ENCODE data around the gene C1QTNF4. TPM values are rescaled to one million over a fixed set of nuclear protein-coding genes. Genes with fewer than 3 reads are reported as not detected.

C1QTNF4 gene
- total and polyA plus RNA-seq, 2 of the 4 experiments (the other 2 are of a cell fraction) = 0.12 TPM; not detected in 1

GRCh38 chr11:47620836-47621378, 26.7 kb upstream of the C1QTNF4 start:
- Histone ChIP-seq H2AK5ac (ENCODE audit: low read depth, low read length) (no peak overlapping the region), H3K27ac (ENCODE audit: insufficient read depth, low read length) (no peak overlapping the region), H4K5ac (ENCODE audit: low read depth, low read length) (no peak overlapping the region), H4K20me1 (ENCODE audit: insufficient read depth, low read length) (peaks cover 9% of the 10 kb centered on the region), H4K8ac (ENCODE audit: low read depth in 2 of 2, low read length in 2 of 2) (no peak overlapping the region), H4K91ac (ENCODE audit: insufficient read depth, low read depth, low read length) (no peak overlapping the region), H2BK5ac (ENCODE audit: low read depth, low read length, poor library complexity, severe bottlenecking) (no peak overlapping the region), H2BK120ac (ENCODE audit: low read depth, low read length) (no peak overlapping the region), H2AK9ac (replicated peaks; ENCODE audit: low read depth, low read length, poor library complexity) (no peak overlapping the region), H3K9ac (ENCODE audit: low read depth, low read length) (no peak overlapping the region), H2BK20ac (ENCODE audit: low read depth, low read length) (no peak overlapping the region), H3K4me3 (ENCODE audit: insufficient read depth, low read depth, low read length) (no peak overlapping the region), H3K9me3 (ENCODE audit: control insufficient read depth, insufficient read depth, low read length) (no peaks in the 10 kb centered on the region), H3K4me1 (ENCODE audit: control insufficient read depth, insufficient read depth, low read length) (peaks cover 4% of the 10 kb centered on the region), H3K36me3 (ENCODE audit: control insufficient read depth, insufficient read depth, low read length) (peaks cover 27% of the 10 kb centered on the region), H3K79me1 (ENCODE audit: low read depth in 1 of 2, low read length in 2 of 2) (peaks cover 0 to 9% of the 10 kb centered on the region in 2 experiments; a peak in 1 of 4 replicates), H3K27me3 (ENCODE audit: control insufficient read depth, insufficient read depth, low read length) (no peaks in the 10 kb centered on the region), H3K9me1 (ENCODE audit: insufficient read depth, low read length) (0 out of 2 replicates have a peak, but pooled peaks cover 3% of the 10 kb centered on the region), H3K56ac (ENCODE audit: extremely low read depth, insufficient read depth, low read length) (no peak overlapping the region), H3K4me2 (ENCODE audit: low read depth, low read length) (no peak overlapping the region), H3K23ac (ENCODE audit: low read depth, low read length) (no peak overlapping the region), H3K14ac (replicated peaks; ENCODE audit: low read depth, low read length) (no peak overlapping the region), H3K4ac (ENCODE audit: low read depth, low read length) (no peak overlapping the region), H2AFZ (replicated peaks; ENCODE audit: low read length, poor library complexity) (no peak overlapping the region), H2BK15ac (ENCODE audit: low read depth, low read length) (no peak overlapping the region), H3K18ac (ENCODE audit: low read depth, low read length) (no peak overlapping the region)
- BruUV-seq (replicated peaks) = no TSS peak
- intact Hi-C loops (cut with micrococcal nuclease) (loop anchor here (10.0 kb wide), 1 partner anchor 204 kb away; no protein-coding TSS in a partner anchor), in situ Hi-C loops (cut with MboI; ENCODE audit: low sequenced_read_pairs) (no loop called here), dilution Hi-C loops (cut with HindIII; ENCODE audit: low sequenced_read_pairs, unreplicated experiment) (no loop called here)
- ChIA-PET CTCF (interaction anchor here (1.4 kb wide), 1 partner anchor 17 kb away, joined by 3 read pairs; no protein-coding TSS in a partner anchor), POLR2A (ENCODE audit: unreplicated experiment) (no interaction called here)
- no CpG with 5 or more reads among the region's 2 CpGs for WGBS, 2 experiments (ENCODE audit: extremely low coverage in 2 of 2, insufficient read length in 1 of 2)
- no peak for TF ChIP-seq RAD21 (IDR thresholded peaks at IDR 0.05; ENCODE audit: low read length)
- TF ChIP-seq BHLHE40 (IDR thresholded peaks at IDR 0.05; ENCODE audit: low read depth, low read length) = no peak
- TF ChIP-seq SMC3 (IDR thresholded peaks at IDR 0.05; ENCODE audit: low read depth, low read length) = no peak
- TF ChIP-seq FOS (IDR thresholded peaks at IDR 0.05; ENCODE audit: low read depth, low read length) = no peak
- no peak for TF ChIP-seq NFE2L2 (IDR thresholded peaks at IDR 0.05; ENCODE audit: low read depth, low read length)
- TF ChIP-seq MAFK (IDR thresholded peaks at IDR 0.05; ENCODE audit: low read depth, low read length) = no peak
- TF ChIP-seq CEBPB (IDR thresholded peaks at IDR 0.05; ENCODE audit: low read depth, low read length) = no peak
- TF ChIP-seq POLR2A (IDR thresholded peaks at IDR 0.05; ENCODE audit: low read depth, low read length) = no peak
- no peak for TF ChIP-seq CTCF (conservative IDR thresholded peaks at IDR 0.05; ENCODE audit: low read depth, low read length)
- no peak for TF ChIP-seq RFX5 (IDR thresholded peaks at IDR 0.05; ENCODE audit: low read depth, low read length)
- no peak for TF ChIP-seq CHD1 (IDR thresholded peaks at IDR 0.05; ENCODE audit: low read depth, low read length)
- TF ChIP-seq MXI1 (IDR thresholded peaks at IDR 0.05; ENCODE audit: borderline replicate concordance, low read depth, low read length) = no peak
- DNase-seq (no peak), ATAC-seq (ENCODE audit: low read depth) (no peak)
